Measurements from ENCODE around the gene WDHD1. TPM values are rescaled to one million over a fixed set of nuclear protein-coding genes. Genes with fewer than 3 reads are reported as not detected.

WDHD1 gene
- total RNA-seq, 1 experiment from 2014 or later = 45.9 TPM

Other genes starting within 250 kb of the WDHD1 start
- 26.6 and 26.9 TPM in 2 replicates for gene GCH1, start 124.3 kb downstream of the WDHD1 start, total RNA-seq (2014; rRNA removed)
- 21.9 and 22.5 TPM in 2 replicates for gene SOCS4, start 137 bp upstream of the WDHD1 start, total RNA-seq (2014; rRNA removed)
- 73.9 and 75.9 TPM in 2 replicates for gene MAPK1IP1L, start 24.5 kb upstream of the WDHD1 start, total RNA-seq (2014; rRNA removed)
- gene LGALS3, start 102.2 kb upstream of the WDHD1 start, total RNA-seq (2014; rRNA removed) = 317 and 333 TPM in 2 replicates
- gene DLGAP5, start 164.5 kb upstream of the WDHD1 start, total RNA-seq (2014; rRNA removed) = 94.1 and 97.9 TPM in 2 replicates
- gene FBXO34, start 244.3 kb upstream of the WDHD1 start, total RNA-seq (2014; rRNA removed) = 33.6 and 35.9 TPM in 2 replicates

All from PC-3 (cell line).